ENCODE results near the gene PAX9. TPM values are rescaled to one million over a fixed set of nuclear protein-coding genes. Genes with fewer than 3 reads are reported as not detected.
A peak's percentile ranks its signal among the peaks of the same experiment; 100 is the strongest.

The PAX9 gene
- polyA plus RNA-seq (2012; ENCODE audit: insufficient read length, low read depth): 13.5 TPM

DNA sequence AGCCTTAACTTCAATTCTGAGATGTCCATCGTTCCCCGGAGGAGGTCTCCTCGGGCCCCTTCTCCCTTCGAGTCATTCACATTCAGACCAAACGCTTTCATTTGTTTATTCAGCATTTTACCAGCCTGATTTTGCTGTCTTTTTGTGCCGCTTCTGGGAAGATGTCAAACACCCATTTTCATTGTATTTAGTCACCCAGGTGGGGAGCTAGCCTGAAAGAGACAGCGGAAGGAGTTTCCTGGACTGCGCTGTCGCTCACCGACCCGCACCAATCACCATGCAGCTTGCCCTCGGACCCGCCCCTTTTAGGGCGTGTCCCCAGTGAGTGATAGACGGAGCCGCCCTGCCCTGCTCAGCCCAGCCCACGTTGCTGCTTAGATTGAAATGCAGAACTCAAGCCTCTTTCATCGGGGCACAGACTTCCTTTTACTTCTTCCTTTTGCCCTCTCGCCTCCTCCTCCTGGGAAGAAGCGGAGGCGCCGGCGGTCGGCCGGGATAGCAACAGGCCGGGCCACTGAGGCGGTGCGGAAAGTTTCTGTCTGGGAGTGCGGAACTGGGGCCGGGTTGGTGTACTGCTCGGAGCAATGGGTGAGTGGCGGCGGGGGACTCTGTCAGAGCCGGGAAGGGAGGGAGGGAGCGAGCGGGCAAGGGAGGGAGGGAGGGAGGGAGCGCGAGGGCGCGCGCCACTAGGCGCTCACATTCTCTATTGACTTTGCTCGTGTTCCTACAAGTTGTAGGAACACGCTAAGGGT is at the start of gene PAX9:
Gene PAX9 (plus strand): TSS at position 355 of the 752 bp plus-strand sequence. CDS start 230 bp downstream, at position 585.
- TF ChIP-seq, protein P1, sequence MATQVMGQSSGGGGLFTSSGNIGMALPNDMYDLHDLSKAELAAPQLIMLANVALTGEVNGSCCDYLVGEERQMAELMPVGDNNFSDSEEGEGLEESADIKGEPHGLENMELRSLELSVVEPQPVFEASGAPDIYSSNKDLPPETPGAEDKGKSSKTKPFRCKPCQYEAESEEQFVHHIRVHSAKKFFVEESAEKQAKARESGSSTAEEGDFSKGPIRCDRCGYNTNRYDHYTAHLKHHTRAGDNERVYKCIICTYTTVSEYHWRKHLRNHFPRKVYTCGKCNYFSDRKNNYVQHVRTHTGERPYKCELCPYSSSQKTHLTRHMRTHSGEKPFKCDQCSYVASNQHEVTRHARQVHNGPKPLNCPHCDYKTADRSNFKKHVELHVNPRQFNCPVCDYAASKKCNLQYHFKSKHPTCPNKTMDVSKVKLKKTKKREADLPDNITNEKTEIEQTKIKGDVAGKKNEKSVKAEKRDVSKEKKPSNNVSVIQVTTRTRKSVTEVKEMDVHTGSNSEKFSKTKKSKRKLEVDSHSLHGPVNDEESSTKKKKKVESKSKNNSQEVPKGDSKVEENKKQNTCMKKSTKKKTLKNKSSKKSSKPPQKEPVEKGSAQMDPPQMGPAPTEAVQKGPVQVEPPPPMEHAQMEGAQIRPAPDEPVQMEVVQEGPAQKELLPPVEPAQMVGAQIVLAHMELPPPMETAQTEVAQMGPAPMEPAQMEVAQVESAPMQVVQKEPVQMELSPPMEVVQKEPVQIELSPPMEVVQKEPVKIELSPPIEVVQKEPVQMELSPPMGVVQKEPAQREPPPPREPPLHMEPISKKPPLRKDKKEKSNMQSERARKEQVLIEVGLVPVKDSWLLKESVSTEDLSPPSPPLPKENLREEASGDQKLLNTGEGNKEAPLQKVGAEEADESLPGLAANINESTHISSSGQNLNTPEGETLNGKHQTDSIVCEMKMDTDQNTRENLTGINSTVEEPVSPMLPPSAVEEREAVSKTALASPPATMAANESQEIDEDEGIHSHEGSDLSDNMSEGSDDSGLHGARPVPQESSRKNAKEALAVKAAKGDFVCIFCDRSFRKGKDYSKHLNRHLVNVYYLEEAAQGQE (IDR thresholded peaks at IDR 0.05; ENCODE audit: insufficient read depth in 1 of 2, low read depth in 2 of 2, low read length in 2 of 2): no peak
- TF ChIP-seq TAF1 (IDR thresholded peaks at IDR 0.05; ENCODE audit: borderline replicate concordance, insufficient read depth, low read length) (no peak), FOXP2 (optimal IDR thresholded peaks at IDR 0.05; ENCODE audit: borderline replicate concordance, extremely low read depth, extremely low read length, insufficient read depth) (peak; percentile 53), SIN3A (IDR thresholded peaks at IDR 0.05; ENCODE audit: borderline replicate concordance, insufficient read depth, low read length) (no peak), POLR2AphosphoS5 (IDR thresholded peaks at IDR 0.05; ENCODE audit: low read depth, low read length) (0 out of 2 replicates have a peak, but pooled peaks have one; percentile 29)

DNA sequence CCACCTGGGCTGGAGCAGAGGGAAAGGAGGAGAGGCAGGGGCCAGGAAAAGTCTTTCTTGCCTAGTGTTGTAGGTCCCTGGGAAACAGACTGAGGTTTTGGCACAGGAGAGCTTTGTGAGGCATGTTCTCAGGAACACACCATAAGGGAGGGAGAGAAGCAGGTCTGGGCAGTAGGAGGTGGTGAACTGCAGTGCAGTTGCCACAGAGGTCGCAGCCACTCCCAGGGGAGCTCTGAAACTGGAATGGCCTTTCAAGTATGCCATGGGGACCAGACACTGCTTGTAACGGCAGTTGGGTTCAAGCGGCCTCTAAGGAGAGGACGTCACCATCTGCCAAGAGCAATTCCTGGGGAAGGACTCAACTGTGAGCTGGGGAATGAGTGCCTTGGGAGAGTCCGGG is 43.8 kb upstream of the PAX9 start:
- no peak for TF ChIP-seq FOXP2 (optimal IDR thresholded peaks at IDR 0.05; ENCODE audit: borderline replicate concordance, extremely low read depth, extremely low read length, insufficient read depth)
- TF ChIP-seq TAF1 (IDR thresholded peaks at IDR 0.05; ENCODE audit: borderline replicate concordance, insufficient read depth, low read length): no peak
- no peak for TF ChIP-seq POLR2AphosphoS5 (IDR thresholded peaks at IDR 0.05; ENCODE audit: low read depth, low read length)
- no peak for TF ChIP-seq SIN3A (IDR thresholded peaks at IDR 0.05; ENCODE audit: borderline replicate concordance, insufficient read depth, low read length)
- TF ChIP-seq, protein P1 (IDR thresholded peaks at IDR 0.05; ENCODE audit: insufficient read depth in 1 of 2, low read depth in 2 of 2, low read length in 2 of 2): no peak

DNA sequence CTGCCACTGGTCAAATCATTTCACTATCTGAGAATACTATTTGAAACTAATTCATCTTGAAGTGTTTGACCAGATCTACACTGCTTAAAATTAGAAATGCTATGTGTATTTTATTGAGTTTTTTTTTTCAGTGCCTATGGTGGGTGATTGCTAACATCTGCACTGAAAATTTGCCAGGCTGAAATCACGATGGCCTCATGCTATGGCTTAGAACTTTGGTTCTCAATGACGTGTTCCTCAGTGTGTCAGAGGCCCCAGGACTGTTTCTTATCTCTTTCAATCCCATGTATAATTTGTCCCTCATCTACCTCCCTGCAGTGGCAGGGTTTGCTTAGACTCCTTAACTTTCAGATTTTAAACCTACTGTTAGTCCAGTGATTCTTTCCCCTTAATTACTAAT is 43.0 kb upstream of the PAX9 start:
- TF ChIP-seq, protein P1 (IDR thresholded peaks at IDR 0.05; ENCODE audit: insufficient read depth in 1 of 2, low read depth in 2 of 2, low read length in 2 of 2): no peak
- no peak for TF ChIP-seq TAF1 (IDR thresholded peaks at IDR 0.05; ENCODE audit: borderline replicate concordance, insufficient read depth, low read length)
- no peak for TF ChIP-seq SIN3A (IDR thresholded peaks at IDR 0.05; ENCODE audit: borderline replicate concordance, insufficient read depth, low read length)
- TF ChIP-seq POLR2AphosphoS5 (IDR thresholded peaks at IDR 0.05; ENCODE audit: low read depth, low read length): no peak
- TF ChIP-seq FOXP2 (optimal IDR thresholded peaks at IDR 0.05; ENCODE audit: borderline replicate concordance, extremely low read depth, extremely low read length, insufficient read depth): no peak

DNA sequence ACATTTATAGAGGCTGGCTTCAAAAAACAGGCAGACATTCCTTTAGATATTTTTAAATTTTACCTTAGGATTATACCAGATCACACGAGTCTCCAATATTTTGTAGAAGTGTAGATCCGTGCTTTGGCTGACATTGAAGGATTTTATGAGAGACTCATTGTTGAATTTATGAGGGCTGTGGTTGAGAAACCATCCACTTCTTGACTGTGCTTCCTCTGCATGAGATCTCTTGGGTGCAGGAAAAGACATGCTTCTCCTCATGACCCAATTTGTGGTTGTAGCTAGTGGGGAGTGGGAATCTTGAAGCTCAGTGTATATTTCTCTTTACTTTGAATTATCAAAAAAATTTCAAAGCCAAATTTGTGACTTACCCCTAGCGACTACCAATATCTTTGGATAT is 42.5 kb upstream of the PAX9 start:
- TF ChIP-seq TAF1 (IDR thresholded peaks at IDR 0.05; ENCODE audit: borderline replicate concordance, insufficient read depth, low read length): no peak
- TF ChIP-seq FOXP2 (optimal IDR thresholded peaks at IDR 0.05; ENCODE audit: borderline replicate concordance, extremely low read depth, extremely low read length, insufficient read depth): no peak
- TF ChIP-seq, protein P1 (IDR thresholded peaks at IDR 0.05; ENCODE audit: insufficient read depth in 1 of 2, low read depth in 2 of 2, low read length in 2 of 2): no peak
- no peak for TF ChIP-seq SIN3A (IDR thresholded peaks at IDR 0.05; ENCODE audit: borderline replicate concordance, insufficient read depth, low read length)
- TF ChIP-seq POLR2AphosphoS5 (IDR thresholded peaks at IDR 0.05; ENCODE audit: low read depth, low read length): no peak
